Medulla oblongata (tissue), 1 donor: ENCODE results near the gene RAB5B.

Experiments used
- DNase-seq: peaks from one replicate; pipeline ENCODE4 v3.0.0-alpha.2; 2015; ENCODE audit errors: extremely low spot score

The RAB5B gene, protein sequence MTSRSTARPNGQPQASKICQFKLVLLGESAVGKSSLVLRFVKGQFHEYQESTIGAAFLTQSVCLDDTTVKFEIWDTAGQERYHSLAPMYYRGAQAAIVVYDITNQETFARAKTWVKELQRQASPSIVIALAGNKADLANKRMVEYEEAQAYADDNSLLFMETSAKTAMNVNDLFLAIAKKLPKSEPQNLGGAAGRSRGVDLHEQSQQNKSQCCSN

DNA sequence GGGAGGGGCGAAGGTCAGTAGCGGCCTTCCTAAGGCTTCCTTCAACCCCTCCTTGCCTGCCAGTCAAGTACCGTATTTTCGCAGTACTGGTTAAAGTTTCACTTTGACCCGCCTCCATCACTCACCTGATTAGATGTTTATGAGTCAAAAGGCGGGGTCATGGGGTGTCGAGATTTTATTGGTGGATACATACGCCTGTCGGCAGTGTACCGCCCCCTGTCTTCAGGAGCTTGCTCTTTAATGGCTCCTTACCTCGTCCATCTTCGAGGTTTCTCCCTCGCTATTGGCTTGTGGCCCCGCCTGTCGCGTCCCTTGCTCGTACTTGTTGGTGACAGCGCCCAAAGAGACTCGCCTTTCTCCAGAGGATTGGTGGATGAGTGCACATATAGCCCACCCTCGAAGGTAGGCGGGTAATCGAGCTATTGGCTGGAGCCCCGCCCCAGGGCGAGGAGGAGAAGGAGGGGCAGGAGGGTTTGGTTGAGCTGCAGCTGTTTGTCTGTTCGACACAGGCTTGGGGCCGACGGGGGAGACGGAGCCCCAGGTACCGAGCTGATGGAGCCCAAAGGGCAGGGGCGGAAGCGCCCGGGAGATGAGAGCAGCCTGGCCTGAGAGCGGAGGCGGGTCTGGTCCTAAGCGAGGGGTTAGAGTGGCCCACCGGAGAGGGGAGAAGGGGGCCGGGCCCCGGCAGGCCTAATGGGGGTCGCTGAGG is at the start of gene RAB5B:
TSS of gene RAB5B (plus strand) at position 480 of the 709 bp plus-strand sequence. CDS start 12,883 bp downstream, outside the sequence.
- DNase-seq, result peak; percentile 100

DNA sequence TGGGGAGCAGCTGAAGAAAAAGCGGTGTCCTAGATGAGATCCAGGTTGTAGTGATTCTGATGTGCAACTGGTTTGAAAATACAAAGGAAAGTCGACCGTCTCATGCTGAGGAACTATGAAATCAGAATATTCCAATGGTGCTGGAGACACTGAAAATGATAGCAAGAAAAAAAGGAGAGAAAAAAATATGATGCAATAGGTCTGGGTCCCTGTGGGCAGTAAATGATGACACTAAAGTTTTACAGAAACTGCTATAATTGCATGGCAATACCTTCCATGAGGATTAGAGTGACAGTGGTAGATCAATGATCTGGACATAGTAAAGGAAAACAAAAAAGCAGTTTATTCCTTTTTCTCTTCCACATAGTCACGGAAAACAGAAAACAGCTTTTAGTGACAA is 48.5 kb upstream of the RAB5B start:
- DNase-seq, result no peak

DNA sequence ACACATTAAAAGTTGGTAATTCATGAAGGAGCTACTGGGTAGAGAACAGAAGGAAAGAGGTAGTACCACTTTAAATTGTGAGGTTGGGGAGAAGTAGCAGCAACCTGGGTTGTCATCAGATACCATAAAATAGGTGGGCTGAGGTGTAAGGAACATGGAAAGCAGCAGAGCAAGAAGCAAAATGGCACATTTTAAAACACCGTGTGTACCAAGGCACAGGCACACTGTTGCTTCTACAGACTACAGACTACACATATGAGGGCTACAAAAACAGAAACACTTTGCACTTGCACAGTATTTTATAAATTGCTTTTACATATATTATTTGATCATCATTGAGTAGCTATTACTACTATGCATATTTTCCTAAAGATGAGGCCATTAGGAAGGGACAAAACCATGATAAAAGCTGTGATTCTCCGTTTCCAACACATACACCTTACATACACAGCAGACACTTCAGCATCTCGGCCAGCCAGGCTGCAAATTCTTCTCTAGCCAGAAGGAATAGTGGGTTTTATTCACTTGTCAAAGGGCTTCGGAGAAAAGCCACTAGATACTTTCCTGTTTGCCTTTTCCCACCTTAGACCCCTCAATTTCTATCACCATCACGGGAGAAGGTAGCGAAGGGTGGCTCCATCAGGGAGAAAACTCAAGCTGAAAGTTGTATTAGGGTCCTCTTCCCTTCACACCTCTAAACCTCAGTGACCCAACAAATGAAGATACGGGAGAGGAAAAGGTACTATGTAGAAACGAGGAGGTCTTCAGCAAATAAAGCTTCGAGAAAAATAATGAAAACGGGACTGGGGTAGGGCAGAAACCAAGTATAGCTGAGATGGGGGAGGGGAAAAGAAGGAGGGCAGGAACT is 47.8 kb upstream of the RAB5B start:
- DNase-seq, result no peak

DNA sequence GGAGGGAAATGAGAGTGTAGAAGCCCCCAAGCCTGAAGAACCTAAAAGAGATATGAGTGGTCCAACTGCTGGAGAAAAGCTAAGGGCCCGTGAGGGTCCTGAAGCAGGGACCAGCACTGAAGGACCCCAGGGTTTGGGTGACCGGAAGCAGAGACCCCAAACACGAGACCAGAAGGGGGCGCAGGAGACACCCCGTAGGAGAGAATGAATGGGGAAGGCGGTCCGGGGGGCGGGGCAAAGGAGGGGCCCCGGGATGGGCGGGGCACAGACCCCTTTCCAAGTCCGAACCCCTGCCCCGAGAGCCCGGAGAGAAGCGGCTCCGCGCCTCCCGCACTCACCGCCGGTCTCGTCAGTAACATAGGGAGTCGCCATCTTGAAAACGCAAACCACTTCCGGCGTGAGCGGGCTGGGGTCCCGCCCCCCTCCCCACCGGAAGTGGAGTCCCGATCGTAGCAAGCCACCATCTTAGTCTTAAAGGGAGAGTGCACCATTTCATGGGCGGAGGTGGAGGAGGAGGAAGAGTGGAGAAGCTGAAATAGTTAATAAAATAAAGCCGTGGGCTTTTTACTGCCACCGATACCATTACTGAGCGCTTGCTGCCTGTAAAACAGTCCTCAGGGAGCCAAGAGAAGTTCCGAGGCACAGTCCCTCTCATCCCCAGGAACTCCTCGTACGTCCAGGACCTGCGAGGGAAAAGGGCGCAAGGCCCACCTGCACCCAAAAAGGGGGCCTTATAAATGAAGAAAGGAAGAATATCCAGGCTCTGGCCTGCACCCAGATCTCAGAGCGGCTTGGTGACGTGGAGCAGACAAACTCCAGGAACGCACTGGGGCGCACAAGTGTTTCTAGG is 46.9 kb upstream of the RAB5B start:
- DNase-seq, result peak; percentile 93

DNA sequence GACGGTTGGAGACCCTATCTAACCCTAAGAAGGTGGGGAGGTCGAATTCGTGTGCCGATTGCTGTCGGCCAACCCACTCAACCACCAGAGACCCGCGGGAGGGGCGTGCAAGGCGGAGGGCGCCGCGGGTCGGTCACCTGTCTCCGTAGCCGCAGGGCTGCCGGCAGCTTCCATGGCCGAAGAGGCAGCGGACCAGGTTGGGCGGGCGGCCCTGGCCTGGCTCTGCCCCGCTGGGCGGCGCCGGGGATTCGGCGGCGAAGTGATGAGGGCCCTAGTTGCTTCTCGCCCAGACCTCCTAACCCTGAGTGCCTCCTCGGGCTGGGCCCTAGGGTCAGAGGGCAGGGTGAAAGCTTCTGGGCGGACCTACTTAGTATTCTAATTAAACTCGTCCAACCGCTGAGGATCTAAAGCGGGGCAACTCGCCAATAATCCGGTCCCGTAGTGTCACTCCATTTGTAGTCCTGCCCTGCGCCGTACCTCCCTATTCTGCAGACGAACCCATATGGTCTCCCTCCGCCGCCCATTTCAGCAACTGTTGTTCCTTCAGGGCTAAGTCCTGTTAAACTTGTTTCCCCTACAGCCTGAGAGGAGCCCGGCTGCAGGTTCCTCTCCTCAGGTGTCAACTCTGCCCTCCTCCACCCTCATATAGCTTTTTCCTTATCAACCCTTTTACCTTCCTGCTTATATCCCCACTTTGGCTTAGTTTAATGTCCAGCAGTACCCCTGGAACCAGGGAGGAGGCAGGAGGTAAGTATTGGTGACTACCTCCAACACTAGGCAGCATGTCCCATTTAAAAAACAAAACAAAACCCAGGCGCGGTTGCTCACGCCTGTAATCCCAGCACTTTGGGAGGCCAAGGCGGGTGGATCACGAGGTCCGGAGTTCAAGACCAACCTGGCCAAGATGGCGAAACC is 46.0 kb upstream of the RAB5B start, which contains the start of gene PYM1:
TSS of gene PYM1 (minus strand) at position 307 of the 915 bp plus-strand sequence. CDS start at position 174, 133 bp downstream.
- peak; percentile 76 for DNase-seq

DNA sequence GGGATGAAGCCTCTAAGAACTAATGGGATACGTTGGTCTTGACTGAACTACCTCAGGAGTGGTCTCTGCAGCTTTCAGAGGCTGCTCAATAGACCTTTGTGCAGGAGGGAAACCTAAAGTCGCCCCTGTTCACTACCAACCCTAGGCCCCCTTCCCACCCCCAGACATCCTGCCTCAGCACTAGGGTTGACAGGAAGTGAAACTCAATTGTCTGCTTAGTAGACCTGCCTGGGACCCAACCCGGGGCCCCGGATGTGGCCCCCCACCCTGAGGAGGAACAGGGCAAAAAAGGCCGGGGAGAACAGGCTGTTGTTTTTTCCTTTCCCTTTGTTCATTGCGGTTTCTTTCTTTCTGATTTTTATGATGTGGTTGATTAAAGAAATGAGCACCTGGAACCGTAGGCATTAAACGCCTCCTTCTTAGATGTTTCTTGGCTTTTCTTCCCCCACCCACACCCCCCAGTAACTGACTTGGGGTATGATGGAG is 44.5 kb upstream of the RAB5B start:
- DNase-seq, result peak; percentile 39

DNA sequence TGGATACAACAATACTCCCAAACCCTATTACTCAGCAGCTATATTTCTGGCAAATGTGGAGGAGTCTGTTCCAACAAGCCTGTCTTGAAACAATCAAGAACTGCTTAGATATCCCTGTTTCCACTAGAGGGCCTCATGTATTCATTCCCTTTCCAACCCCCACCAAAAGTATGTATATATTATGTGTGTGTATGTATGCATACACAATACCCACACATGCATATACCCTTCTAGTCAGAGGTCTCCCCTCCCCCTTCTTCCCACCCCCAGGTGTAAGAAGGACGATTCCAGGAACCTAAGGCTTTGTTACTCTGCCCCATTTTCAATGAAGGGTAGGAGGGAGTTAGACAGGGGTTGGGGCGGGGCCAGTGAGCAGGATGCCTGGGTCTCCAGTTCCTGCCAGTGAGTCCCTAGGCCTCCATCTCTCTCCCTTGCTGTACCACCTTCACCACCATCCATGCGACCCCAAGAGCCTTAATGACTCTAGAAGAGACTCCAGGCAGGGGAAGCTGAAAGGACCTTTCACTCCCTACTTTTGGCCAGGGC is 43.0 kb upstream of the RAB5B start, which contains the start of gene DGKA:
TSS of gene DGKA (plus strand) at position 392 of the 546 bp plus-strand sequence. CDS start 5,342 bp downstream, outside the sequence.
- peak; percentile 55 for DNase-seq

DNA sequence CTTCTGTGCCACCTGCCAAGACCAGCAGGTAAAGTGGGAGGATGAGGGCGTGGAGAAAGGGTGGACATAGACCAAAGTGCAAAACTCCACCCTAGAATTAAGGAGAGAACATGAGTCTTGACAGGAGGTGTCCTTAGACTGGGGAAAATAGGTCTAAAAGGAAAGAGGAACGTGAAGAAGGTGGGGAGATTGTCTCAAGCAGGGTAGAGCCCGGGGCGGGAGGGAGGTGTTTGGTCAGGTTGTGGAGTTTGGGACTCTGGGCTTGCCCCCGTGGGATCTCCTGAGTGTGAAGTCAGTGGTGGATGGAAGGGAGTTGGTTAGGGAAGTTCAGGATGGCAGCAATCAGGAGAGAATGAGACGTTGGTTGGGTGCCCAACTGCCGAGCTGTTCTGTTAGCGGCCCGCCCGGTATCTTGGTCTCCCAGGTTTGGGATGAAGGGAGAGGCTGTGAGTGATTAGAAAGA is 42.5 kb upstream of the RAB5B start:
- DNase-seq, result no peak

DNA sequence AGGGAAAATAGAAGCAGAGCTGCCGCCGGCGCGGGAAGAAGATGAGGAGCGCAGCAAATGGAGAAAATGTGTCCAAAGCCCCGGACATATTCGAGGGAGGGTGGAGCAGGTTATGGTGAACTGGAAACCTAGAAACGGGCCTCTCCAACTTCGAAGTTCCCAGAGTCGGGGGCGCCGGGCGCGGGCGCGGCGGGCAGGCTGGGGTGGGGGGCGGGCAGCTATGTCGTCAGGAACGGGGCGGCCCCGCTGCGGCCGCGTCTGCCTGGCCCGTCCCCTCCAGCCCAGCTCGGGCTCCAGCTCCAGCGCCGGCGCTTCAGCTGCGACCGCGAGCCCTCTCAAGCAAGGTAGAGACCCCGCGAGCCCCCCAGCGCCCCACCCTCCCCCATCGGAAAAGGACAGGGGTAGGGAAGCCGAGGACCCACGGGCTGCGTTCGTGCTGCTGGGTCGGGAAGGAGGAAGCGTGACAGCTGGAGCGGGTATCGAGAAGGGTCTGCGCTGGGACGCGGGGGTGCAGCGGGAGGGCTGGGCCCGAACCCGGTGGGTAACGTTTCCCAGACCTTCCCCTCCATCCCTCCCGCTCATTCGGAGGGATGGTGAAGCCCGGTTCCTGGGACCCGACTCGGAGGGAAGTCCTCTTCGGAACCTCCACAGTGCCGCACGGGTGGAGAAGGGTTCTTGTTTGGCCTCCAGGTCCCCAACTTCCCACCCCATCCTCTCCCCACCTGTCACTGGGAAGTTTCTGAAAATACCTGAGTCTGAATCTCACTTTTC is 41.9 kb upstream of the RAB5B start:
- DNase-seq, result peak; percentile 43

DNA sequence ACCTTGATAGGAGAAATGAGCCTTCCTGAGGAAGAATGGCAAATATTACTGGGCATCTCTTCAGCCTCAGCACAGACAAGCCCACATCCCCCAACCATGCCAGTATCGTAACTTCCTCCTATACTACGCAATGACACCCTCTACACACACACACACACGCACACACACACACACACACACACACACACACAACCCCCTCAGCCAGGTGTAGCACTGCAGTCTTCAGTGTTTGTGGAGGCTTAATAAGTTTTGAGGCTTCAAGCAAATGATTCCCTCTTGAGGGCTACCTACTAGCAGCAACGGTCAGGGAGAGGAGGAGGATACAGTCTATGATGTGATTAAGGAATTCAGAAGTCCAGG is 41.3 kb upstream of the RAB5B start:
- DNase-seq, result peak; percentile 13

DNA sequence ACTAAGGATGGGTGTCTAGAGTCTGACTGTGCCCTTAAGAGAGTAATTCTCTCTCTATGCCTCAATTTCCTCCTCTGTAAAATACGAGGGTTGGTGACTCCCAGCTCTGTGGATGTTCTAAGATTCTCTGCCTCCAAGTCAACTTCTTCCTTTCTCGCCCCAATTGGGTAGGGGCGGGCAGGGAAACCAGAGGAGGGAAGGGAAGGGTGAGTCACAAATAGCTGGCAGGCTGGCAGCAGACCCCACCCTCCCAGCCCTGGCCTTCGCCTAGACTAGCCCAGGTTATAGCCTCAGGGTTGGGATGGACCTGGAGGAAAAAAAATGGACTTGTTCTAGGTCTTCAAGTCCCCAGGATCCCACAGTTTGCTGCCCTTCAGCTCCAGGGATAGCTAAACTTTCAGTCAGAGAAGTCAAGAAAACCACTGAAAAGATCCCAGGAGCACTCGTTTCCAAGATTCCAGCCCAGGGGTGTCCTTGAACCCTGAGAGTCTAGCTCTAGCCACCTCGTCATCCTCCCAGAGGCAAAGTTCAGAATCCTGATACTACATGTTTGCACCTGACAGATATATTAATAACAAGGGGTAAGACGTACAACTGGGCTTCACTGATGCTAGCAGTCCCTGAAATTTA is 40.6 kb upstream of the RAB5B start:
- DNase-seq, result no peak

DNA sequence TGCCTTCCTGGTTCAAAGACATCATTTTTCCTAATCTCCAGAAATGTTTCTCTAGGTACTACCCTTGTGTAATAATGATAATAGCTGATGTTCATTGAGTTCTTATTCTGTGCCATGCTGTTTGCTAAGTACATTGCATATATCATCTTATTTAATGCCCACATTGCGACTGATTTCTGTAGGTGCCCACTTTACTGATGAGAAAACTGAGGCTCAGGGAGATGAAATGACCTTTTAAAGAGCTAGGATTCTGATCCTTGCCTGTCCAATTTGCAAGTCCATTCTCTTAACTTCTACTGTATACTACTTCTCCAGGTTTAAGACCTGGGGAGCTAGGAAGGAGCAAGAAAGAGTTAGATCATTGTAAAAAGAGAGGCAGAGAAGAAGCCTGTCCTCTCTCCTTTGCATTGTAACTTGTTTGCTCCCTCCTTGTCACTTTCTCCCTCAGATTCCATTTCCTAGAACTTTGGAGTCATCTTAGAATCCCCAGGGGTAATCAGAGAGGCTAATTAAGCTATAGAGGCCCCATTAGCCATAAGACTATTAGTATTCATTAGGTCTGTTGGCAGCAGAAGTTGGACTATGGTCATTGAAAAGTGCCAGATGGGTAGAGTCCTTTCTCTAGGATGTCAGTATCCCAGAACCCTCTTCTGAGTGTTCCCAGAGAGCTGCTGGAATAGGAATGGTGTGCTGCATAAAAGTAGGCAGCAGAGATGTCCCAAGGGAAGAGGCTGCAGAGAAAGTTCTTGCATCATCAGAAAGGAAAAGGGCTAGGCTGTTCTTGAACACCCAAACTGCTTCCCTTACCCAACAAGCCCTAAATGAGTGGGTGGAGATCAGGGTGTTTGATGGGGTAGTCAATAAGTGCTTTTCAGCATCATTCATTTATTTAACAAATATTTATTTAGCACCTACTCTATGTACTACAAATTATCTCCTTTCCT is 39.8 kb upstream of the RAB5B start:
- DNase-seq, result no peak

DNA sequence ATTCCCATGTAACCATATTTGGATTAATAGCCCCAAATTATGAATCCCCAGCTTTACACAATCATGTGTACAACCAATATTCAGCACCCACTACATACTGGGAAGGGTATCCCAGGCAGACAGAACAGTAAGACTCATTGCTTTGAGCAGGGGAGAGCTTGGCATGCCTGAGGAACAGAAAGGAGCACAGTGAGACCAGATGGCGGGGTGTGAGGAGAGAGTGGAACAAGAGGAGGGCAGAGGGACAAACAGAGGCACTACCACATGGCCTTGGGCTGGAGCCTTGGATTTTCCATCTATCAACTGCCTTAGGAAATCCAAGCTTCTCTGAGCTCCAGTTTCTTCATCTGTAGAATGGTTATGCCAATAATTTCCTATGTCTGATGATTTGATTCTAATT is 39.1 kb upstream of the RAB5B start:
- DNase-seq, result no peak

DNA sequence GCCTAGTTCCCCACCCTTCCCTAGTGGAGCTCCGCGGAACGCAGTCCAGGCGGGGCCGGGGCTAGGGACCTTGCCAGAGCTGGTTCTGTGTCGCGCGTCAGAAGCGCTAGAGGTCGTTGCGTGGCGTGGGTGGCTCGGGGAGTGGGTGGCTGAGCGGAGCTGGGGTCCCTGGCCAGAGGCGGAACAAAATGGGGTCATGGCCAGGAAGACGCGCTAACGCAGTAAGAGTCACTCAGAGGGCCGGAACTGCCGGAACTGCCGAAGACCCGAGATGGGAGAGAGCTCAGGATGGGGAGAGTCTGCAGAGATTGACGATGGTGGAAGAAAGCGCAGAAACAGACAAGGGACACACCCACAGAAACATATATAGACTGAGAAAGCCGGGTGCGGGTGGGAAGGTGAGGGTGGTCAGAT is 38.1 kb upstream of the RAB5B start:
- no peak for DNase-seq

DNA sequence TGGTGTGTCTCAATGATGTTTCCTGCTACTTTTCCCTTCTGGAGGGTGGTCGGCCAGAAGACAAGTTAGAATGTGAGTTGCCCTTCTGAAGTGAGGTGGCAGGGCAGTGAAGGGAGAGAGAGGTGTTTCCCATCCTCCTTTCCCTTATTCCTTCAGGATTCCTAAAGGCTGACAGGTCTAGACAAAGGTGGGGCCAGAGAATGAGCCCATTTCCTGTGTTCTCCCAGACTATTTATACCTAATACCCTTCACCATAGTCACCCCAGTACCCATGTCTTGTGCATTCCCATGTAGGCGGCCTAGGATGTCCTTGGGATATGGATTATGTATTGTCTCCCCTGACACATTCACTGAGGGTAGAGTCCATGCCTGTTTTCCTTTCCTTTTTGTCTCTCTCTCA is 35.9 kb upstream of the RAB5B start:
- DNase-seq, result no peak

DNA sequence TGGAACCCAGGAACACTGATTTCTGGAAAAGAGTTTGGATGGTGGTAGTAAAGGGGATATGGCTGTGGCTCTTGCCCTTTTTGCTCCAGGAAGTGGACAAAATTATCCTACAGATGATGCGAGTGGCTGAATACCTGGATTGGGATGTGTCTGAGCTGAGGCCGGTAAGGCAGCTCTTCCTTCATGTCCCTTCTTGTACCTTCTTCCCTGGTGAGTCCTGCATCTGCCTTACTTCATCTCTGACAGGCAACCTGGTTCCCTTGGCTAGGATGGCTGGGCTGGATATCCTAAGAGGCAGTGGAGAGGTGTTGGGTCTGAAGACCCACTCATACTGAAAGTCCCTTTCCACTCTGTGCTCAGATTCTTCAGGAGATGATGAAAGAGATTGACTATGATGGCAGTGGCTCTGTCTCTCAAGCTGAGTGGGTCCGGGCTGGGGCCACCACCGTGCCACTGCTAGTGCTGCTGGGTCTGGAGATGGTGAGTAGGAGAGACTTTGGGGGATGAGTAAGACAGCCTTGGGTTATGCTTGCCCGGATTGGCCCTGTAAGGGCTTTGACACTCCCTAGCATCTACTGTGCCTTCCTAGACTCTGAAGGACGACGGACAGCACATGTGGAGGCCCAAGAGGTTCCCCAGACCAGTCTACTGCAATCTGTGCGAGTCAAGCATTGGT is 34.9 kb upstream of the RAB5B start:
- DNase-seq, result no peak
